Measurements from ENCODE around the gene COL8A2. TPM values are rescaled to one million over a fixed set of nuclear protein-coding genes. Genes with fewer than 3 reads are reported as not detected.

COL8A2 gene
- total RNA-seq, 1 experiment from 2014 or later = 1.2 TPM

GRCh38 chr1:36092798-36093185 is 32.2 kb downstream of the COL8A2 start:
- peaks cover 3% of the 10 kb centered on the region; the same call in 1 of the 2 replicates for H3K4me1 ChIP-seq (ENCODE audit: control insufficient read depth, insufficient read depth, low read length)
- POLR2A ChIA-PET = no interaction called here
- CTCF ChIA-PET = no interaction called here

GRCh38 chr1:36092166-36092797 is 32.7 kb downstream of the COL8A2 start:
- ChIA-PET CTCF (no interaction called here), POLR2A (no interaction called here)
- TF ChIP-seq TCF7L2 (IDR thresholded peaks at IDR 0.05; ENCODE audit: low read depth, low read length) = no peak
- TF ChIP-seq SIN3A (IDR thresholded peaks at IDR 0.05; ENCODE audit: borderline replicate concordance, insufficient read depth, low read depth, low read length) = no peak
- no peak for TF ChIP-seq REST (IDR thresholded peaks at IDR 0.05; ENCODE audit: insufficient read depth in 1 of 2, low read depth in 2 of 2, low read length in 1 of 2)
- no peak for TF ChIP-seq POLR2AphosphoS5 (IDR thresholded peaks at IDR 0.05; ENCODE audit: low read depth, low read length)
- no peak for TF ChIP-seq CTCF (IDR thresholded peaks at IDR 0.05)

More at GRCh38 chr1:36092798-36093185, 32.2 kb downstream of the COL8A2 start:
- Histone ChIP-seq H3K36me3 (ENCODE audit: control insufficient read depth, insufficient read depth, low read length) (peaks cover 13% of the 10 kb centered on the region), H3K4me3 (ENCODE audit: low read depth in 2 of 2, low read length in 2 of 2) (no peak overlapping the region), H3K9me3 (ENCODE audit: control insufficient read depth, insufficient read depth, low read depth, low read length) (no peaks in the 10 kb centered on the region), H3K27me3 (ENCODE audit: control insufficient read depth, insufficient read depth, low read length) (no peaks in the 10 kb centered on the region), H3K27ac (ENCODE audit: low read length) (no peak overlapping the region)
- intact Hi-C loops (cut with micrococcal nuclease; ENCODE audit: unreplicated experiment) = no loop called here
- TF ChIP-seq TCF7L2 (IDR thresholded peaks at IDR 0.05; ENCODE audit: low read depth, low read length) (no peak), CTCF (IDR thresholded peaks at IDR 0.05) (no peak), REST (IDR thresholded peaks at IDR 0.05; ENCODE audit: insufficient read depth in 1 of 2, low read depth in 2 of 2, low read length in 1 of 2) (no peak), POLR2AphosphoS5 (IDR thresholded peaks at IDR 0.05; ENCODE audit: low read depth, low read length) (no peak), SIN3A (IDR thresholded peaks at IDR 0.05; ENCODE audit: borderline replicate concordance, insufficient read depth, low read depth, low read length) (no peak)
- no peak for DNase-seq (ENCODE audit: low read depth, low spot score)
- in situ Hi-C loops (cut with HindIII; ENCODE audit: low pct_unique_long_range_greater_than_20kb, low sequenced_read_pairs) = no loop called here
- BruUV-seq (replicated peaks) = no TSS peak
- no peak for ATAC-seq

More at GRCh38 chr1:36092166-36092797, 32.7 kb downstream of the COL8A2 start:
- Histone ChIP-seq H3K4me1 (ENCODE audit: control insufficient read depth, insufficient read depth, low read length) (peaks cover 3% of the 10 kb centered on the region; the same call in 1 of the 2 replicates), H3K27me3 (ENCODE audit: control insufficient read depth, insufficient read depth, low read length) (no peaks in the 10 kb centered on the region), H3K27ac (ENCODE audit: low read length) (no peak overlapping the region), H3K9me3 (ENCODE audit: control insufficient read depth, insufficient read depth, low read depth, low read length) (no peaks in the 10 kb centered on the region), H3K36me3 (ENCODE audit: control insufficient read depth, insufficient read depth, low read length) (peaks cover 13% of the 10 kb centered on the region), H3K4me3 (ENCODE audit: low read depth in 2 of 2, low read length in 2 of 2) (no peak overlapping the region)
- intact Hi-C loops (cut with micrococcal nuclease; ENCODE audit: unreplicated experiment) = no loop called here
- ATAC-seq (no peak), DNase-seq (ENCODE audit: low read depth, low spot score) (no peak)
- BruUV-seq (replicated peaks) = no TSS peak
- in situ Hi-C loops (cut with HindIII; ENCODE audit: low pct_unique_long_range_greater_than_20kb, low sequenced_read_pairs) = no loop called here

Measured in Panc1 (cell line).